DMS153 (cell line): ENCODE measurements around the gene OR10P1.
"Not testable (repeated sequence)": the region's sequence is repeated elsewhere in the genome, so short reads cannot be mapped to it uniquely, and the experiment has no call there.

Experiments
- DNase-seq: peaks from one replicate; lab custom pipeline; 2025; lab: John Stamatoyannopoulos, UW

OR10P1 gene, protein sequence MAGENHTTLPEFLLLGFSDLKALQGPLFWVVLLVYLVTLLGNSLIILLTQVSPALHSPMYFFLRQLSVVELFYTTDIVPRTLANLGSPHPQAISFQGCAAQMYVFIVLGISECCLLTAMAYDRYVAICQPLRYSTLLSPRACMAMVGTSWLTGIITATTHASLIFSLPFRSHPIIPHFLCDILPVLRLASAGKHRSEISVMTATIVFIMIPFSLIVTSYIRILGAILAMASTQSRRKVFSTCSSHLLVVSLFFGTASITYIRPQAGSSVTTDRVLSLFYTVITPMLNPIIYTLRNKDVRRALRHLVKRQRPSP

DNA sequence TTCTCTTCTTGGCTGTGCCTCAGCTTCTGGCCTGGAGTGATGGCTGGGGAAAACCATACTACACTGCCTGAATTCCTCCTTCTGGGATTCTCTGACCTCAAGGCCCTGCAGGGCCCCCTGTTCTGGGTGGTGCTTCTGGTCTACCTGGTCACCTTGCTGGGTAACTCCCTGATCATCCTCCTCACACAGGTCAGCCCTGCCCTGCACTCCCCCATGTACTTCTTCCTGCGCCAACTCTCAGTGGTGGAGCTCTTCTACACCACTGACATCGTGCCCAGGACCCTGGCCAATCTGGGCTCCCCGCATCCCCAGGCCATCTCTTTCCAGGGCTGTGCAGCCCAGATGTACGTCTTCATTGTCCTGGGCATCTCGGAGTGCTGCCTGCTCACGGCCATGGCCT is at the start of gene OR10P1:
TSS of gene OR10P1 (plus strand) at position 40 of the 400 bp plus-strand sequence. CDS start at position 40, 0 bp downstream.
- no peak for DNase-seq

DNA sequence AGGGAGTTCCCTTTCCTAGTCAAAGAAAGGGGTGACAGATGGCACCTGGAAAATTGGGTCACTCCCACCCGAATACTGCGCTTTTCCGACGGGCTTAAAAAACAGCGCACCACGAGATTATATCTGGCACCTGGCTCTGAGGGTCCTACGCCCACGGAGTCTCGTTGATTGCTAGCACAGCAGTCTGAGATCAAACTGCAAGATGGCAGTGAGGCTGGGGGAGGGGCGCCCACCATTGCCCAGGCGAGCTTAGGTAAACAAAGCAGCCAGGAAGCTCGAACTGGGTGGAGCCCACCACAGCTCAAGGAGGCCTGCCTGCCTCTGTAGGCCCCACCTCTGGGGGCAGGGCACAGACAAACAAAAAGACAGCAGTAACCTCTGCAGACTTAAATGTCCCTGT is 46.5 kb upstream of the OR10P1 start:
- DNase-seq = not testable (repeated sequence)

DNA sequence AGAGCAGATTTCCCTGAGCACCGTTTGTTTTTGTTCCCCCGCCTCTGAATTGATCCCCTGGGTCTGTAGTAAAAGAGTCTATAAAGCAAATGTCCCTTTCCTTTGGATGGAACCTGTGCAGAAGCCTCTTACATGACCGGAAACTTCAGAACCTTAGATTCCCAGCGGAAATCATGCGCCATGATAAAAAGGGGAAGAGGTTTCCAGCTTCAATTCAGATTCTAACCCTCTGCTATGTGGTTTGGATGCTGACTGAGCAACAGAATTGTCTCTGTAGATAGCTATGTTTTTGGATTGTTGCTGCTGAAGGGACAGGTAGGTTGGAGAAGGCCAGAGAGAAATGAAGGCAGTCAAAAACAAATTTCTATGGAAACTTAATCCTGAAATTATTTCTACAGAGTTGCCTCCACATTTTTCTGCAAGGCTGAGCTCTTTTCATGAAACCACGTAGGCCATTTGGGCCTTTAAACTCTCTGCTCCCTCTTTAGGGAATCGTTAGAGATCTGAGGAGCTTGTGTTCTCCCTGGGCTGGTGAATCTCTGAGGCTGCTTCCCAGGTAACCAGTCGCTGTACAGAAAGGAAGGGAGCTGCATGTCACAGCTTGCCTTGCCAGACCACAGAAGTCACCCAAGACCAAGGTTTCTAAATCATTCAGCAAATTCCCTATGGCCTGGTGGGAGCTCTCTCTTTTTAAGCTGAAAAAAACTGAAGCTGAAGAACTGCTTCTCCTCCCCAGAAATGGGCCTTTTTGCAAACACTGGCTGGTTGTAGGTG is 28.7 kb upstream of the OR10P1 start:
- no peak for DNase-seq

DNA sequence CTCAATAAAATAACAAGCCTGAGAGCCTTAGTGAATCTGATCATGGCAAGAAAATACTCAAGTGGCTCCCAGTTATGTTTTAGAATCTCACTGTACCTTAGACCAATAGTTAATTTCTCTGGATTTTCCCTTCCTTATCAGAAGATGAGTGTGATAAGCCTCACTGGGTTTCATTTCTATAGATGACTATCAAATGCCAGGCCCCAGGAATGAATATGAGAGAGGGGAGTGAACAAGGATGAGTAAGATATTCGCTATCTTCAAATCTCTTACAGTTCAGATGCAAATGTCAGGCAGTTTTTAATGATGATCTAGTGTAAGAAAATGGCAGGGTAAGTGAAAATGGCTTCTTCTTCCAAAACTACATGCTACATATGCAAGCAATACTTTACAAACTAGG is 26.1 kb upstream of the OR10P1 start:
- DNase-seq = no peak

GRCh38 chr12:55612646-55613045 is 24.0 kb upstream of the OR10P1 start:
- DNase-seq = no peak

DNA sequence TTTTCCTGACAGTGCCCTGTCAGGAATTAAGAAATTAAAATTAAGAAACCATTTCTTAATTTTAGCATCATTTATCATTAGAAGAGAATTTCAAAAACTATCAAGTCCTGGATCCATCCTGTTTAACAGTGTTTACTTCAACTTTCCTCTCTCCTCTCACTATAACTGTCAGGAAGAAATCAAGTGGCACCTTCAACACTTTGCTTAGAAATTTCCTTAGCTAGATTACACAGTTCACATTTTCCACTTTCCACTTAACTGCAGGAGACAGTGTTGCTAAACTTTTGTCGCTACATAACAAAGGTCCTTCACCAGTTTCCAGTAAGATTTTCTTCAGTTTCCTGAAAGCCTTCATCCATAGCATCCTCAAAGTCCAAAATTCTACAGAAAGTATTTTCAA is 21.9 kb upstream of the OR10P1 start:
- DNase-seq = no peak

GRCh38 chr12:55619354-55620138 is 17.1 kb upstream of the OR10P1 start:
- peak; percentile 48 for DNase-seq

DNA sequence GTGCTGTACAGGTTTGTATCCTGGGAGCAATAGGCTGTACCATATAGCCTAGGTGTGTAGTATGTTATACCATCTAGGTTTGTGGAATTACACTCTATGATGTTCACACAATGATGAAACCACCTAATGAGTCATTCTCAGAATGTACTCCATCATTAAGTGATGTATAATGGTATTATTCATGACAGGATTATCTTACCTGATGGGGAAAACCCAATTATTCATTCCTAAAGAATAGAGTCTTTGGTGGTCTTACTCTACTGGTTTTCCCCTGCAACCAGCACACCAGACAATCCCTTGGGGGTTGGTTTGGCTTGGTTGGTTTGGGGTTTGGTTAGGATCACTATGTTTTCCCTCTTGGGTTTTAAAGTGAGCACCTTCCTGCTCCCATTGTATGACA is 12.6 kb upstream of the OR10P1 start:
- DNase-seq = no peak

GRCh38 chr12:55626154-55626553 is 10.5 kb upstream of the OR10P1 start:
- no peak for DNase-seq

GRCh38 chr12:55629058-55629841 is 7.4 kb upstream of the OR10P1 start:
- DNase-seq = no peak

DNA sequence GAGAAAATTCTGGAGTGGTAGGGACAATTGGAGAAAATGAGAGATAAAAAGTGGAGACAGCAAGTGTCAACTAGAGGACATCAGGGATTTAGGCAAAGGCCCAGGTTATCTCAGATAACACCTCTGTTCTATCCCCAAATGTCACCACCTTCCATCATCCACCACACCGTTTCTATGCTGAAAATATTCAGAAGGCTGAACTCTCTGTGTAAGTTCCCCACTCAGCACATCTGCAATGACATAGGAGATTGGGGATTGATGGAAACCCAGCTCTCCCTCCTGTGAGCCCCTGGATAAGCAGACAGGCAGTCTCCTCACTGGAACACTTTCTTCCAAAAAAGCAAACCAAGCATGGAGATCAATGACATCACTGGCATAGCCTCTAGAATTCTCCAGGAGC is 5.6 kb upstream of the OR10P1 start:
- no peak for DNase-seq

- no peak for DNase-seq
Measured at GRCh38 chr12:55631733-55632132, 5.0 kb upstream of the OR10P1 start.

DNA sequence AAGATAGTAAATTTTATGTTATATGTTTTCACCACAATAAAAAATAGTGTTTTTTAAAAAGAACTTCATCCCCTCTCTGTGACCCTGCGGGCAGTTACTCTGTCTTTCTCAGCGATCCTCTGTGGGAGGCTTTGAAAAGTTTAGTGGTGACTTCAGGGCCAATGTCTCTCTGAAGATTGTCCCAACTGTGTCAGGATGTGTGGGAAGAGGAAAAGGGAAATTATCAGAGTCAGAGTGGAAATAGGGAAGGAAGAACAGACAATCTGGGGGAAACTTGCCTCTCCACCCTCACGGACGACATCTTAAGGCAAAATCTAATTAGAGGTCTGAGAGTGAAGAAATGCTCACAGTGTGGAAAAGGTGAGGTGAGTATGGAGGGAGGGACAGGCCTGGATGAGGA is 3.5 kb upstream of the OR10P1 start:
- DNase-seq = no peak

DNA sequence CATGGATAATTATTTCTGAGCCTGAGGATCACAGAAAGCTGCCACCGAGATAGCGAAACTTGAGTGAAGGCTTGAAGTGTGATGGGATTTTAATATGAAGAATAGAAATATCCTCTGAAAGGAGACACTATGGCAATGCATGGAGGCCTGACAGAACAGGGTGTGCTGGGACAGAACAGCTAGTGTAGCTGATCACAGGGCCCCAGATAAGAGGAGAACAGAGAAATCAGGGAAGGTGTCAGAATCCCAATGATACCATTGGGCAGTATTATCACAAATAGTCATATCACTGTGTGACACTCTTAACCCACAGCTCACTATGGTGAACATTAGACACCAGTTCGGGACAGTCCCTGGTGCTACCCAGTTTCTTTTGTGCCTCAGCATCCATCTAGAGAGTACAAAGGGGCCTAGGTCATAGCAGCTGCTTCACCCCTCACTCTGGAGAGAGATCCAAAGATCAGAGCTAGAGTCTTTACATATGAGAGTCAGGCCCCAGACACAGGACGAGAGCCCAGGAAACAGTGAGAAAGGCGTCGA is 506 bp upstream of the OR10P1 start:
- DNase-seq = no peak

DNA sequence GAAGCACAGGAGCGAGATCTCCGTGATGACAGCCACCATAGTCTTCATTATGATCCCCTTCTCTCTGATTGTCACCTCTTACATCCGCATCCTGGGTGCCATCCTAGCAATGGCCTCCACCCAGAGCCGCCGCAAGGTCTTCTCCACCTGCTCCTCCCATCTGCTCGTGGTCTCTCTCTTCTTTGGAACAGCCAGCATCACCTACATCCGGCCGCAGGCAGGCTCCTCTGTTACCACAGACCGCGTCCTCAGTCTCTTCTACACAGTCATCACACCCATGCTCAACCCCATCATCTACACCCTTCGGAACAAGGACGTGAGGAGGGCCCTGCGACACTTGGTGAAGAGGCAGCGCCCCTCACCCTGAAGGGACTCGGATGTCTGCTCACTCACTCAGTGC is 775 bp downstream of the OR10P1 start:
- no peak for DNase-seq

DNA sequence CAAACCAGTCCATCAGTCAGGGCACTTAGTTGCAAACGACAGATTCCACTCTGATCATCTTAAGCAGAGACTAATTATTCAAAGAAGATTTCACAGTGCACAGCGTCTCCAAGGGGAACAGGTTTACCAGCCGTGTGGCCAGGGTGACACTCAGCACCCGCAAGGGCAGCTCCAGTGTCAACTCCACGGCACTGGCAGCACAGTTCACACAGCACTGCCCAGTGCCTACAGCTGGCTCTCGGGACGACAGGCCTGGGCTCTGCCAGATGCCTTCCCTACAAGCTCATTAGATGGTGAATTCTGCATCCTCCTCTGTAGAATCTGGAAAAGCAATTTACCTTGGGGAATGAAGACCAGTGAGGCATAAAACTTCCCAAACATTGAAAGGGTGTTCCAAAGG is 4.9 kb downstream of the OR10P1 start:
- DNase-seq = no peak

GRCh38 chr12:55642267-55642666 is 5.6 kb downstream of the OR10P1 start:
- DNase-seq = no peak

GRCh38 chr12:55642669-55643068 is 6.0 kb downstream of the OR10P1 start:
- DNase-seq = no peak

DNA sequence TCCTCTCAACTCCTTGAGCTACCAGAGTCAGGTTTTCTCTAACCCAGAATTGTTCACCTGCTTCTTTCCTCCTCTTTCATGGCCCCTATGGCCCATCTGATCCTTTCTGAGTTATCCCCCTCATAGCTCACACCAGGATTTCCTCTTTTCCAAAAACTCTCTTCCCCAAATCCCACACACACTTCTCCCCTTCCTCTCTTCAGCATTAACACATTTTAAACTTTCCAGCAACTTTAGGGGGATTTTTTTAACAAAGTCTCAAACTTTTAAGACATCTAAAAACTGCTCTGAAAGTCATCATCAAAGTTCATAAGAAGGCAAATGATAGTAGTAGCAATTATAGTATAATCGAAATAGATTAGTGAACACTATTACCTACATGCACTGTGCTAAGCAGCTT is 7.9 kb downstream of the OR10P1 start:
- DNase-seq = no peak

DNA sequence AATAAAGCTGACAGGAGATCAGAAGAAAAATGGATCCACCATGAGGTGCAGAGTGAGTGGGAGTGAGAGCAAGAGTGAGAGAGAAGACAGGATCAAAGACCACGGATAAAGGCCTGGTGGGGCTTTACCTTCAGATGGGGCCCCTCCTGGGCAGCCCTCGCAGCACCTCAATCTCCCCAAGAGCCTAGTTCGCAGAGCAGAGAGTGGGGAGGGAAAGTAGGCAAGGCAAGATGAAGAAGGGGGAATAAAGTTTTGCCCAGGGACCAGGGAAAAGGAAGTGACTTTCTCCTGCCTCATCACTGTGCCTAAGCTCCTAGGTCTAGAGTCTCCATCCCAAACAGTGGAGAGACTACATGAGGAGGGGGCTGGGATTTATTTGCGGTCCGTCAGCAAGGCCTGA is 10.3 kb downstream of the OR10P1 start:
- no peak for DNase-seq

DNA sequence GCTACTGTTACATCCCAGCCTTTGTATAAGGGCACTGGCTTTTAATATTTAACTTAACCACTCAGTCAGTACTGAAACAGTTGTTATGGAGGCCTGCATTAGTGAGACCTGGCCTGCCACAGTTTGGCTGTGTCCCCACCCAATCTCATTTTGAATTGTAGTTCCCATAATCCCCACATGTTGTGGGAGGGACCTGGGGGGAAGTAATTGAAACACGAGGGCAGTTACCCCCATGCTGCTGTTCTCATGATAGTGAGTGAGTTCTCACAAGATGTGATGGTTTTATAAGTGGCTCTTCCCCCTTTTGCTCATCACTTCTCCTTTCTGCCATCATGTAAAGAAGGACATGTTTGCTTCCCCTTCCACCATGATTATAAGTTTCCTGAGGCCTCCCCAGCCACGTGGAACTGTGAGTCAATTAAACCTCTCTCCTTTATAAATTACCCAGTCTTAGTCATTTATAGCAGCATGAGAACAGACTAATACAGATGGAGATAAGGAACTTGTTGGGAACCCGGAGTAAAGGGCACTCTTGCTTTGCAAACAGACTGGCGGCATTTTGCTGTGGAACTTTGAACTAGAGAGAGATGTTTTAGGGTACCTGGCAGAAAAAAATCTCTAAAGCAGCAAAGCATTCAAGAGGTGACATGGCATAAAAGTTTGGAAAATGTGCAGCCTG is 14.1 kb downstream of the OR10P1 start:
- not testable (repeated sequence) for DNase-seq
